Activated naive CD4-positive, alpha-beta T cell treated with anti-CD3 and anti-CD28 coated beads, Interleukin-2, amount 50 U/mL, for 24 hours (primary cell): Measurements from ENCODE around the gene PTPRK.

Experiments
- H3K27ac Mint-ChIP-seq: one replicate; pipeline ENCODE4 v1.8.0; 2021; ENCODE audit warnings: mild to moderate bottlenecking, mixed read lengths
- H3K27me3 Mint-ChIP-seq: one replicate; pipeline ENCODE4 v1.8.0; 2021; ENCODE audit warnings: mixed read lengths
- H3K36me3 Mint-ChIP-seq: one replicate; pipeline ENCODE4 v1.8.0; 2021; ENCODE audit warnings: mixed read lengths
- H3K4me1 Mint-ChIP-seq: one replicate; pipeline ENCODE4 v1.8.0; 2021; ENCODE audit warnings: mixed read lengths
- H3K4me3 Mint-ChIP-seq: one replicate; pipeline ENCODE4 v1.8.0; 2021; ENCODE audit warnings: mild to moderate bottlenecking, mixed read lengths
- H3K9me3 Mint-ChIP-seq: one replicate; pipeline ENCODE4 v1.8.0; 2021; ENCODE audit warnings: mixed read lengths

The PTPRK gene

DNA sequence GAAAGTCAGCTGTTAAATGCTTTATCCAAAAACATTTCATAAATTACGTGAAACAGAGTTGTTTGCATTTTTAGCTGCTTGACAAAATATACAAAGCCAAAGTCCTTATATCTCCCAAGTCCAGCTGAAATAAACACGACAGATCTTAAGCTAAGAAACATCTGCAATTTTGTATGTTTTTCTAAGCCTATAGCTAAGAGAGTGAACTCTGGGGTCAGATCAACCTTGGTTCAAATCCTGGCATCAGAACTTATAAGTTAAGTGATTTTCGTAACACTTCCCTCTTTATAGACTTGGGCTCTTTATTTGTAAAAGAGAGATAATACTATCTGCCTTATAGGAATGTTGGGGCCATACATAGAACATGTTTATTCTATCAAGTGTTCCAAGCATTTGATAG is 176.7 kb downstream of the PTPRK start:
- H3K27ac Mint-ChIP-seq = no peak overlapping the region
- H3K27me3 Mint-ChIP-seq = no peaks in the 10 kb centered on the region
- H3K36me3 Mint-ChIP-seq = no peaks in the 10 kb centered on the region
- H3K9me3 Mint-ChIP-seq = no peaks in the 10 kb centered on the region
- no peak overlapping the region for H3K4me3 Mint-ChIP-seq
- H3K4me1 Mint-ChIP-seq = no peaks in the 10 kb centered on the region

DNA sequence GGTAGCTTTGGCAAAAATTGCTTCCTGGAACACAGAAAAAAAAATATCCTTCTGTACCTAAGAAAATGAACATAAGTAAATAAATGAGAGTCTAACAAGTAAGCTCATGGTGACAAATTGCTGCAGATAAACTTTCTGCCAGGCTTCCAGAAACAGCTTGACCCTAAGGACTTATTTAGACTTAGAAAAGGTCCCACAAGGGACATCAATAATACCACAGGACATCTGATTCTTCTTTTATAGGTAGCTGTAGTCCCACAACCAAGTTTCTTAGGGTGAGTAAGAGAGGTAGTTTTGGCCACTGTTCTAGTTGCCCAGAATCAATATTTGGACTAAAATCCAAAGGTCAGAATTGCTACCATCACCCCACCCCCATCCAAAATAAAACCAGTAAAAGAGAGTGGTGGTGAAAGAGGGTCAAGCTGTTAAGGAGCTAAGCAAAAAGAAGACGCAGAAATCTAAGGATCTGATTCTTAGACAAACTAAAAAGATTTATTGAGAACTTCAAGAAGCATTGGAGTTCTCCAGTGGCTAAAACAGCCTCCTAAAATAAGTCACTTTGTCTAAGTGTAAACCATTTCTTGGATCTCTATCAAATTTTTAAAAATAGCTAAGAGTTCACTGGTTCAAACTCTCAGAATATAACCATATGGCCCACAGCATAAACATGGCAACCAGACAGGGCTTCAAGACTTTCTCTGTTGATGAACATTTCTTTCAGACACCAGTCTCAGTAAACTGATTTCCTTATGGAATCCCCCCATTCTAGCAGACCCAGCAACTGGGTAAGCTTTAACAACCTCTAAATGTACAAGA is 180.6 kb downstream of the PTPRK start:
- Mint-ChIP-seq H3K36me3 (no peaks in the 10 kb centered on the region), H3K27me3 (no peaks in the 10 kb centered on the region), H3K27ac (no peak overlapping the region), H3K9me3 (no peaks in the 10 kb centered on the region), H3K4me1 (no peaks in the 10 kb centered on the region), H3K4me3 (no peak overlapping the region)

DNA sequence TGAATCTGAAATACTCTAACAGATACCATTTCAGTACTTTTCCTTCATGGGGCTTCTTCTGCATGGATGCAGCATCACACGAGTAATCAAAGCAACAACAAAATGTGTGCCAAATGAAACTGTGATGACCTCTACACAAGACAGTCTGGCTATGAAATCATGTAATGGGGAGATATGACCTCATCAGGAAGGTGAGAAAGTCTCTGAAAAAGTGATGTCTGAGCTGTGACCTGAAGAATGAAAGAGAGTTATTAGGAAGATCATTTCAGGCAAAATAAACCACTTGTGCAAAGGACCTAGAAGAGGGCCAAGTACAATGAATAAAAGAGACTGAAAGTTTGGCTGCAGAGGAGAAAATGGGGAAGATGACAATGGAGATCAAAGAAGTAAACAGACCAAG is 182.8 kb downstream of the PTPRK start:
- no peaks in the 10 kb centered on the region for H3K4me1 Mint-ChIP-seq
- H3K9me3 Mint-ChIP-seq = no peaks in the 10 kb centered on the region
- no peaks in the 10 kb centered on the region for H3K27me3 Mint-ChIP-seq
- H3K4me3 Mint-ChIP-seq = no peak overlapping the region
- no peak overlapping the region for H3K27ac Mint-ChIP-seq
- H3K36me3 Mint-ChIP-seq = no peaks in the 10 kb centered on the region

DNA sequence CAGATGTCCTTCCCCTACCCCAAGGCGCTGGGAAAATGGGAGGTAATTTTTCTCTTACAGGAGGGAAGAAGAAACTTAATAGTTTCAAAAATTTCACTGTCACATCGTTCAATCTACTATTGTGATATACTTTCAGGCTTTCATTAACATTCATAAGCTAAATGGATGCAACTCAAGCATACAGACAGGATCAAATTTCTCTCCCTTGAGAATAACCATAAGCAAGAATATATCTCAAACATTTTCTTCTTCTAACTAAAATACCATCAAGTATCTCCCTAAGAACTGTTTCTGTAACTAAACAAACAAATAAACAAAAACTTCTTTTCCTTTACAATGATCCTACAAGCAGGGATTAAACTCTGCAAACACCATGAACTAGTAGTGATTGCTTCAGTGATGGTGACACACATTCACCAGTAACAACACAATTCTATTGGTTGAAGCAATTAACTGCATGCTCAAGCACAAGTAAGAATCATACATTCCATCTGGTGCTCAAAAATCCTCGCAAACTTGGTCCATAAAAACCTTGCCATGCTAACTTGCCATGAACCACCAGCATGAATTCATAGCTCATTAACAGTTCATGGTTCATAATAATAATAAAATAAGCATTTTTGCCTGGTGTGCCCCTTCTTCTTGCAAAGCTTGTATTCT is 183.8 kb downstream of the PTPRK start:
- Mint-ChIP-seq H3K4me1 (no peaks in the 10 kb centered on the region), H3K36me3 (no peaks in the 10 kb centered on the region), H3K27ac (no peak overlapping the region), H3K27me3 (no peaks in the 10 kb centered on the region), H3K9me3 (no peaks in the 10 kb centered on the region), H3K4me3 (no peak overlapping the region)

DNA sequence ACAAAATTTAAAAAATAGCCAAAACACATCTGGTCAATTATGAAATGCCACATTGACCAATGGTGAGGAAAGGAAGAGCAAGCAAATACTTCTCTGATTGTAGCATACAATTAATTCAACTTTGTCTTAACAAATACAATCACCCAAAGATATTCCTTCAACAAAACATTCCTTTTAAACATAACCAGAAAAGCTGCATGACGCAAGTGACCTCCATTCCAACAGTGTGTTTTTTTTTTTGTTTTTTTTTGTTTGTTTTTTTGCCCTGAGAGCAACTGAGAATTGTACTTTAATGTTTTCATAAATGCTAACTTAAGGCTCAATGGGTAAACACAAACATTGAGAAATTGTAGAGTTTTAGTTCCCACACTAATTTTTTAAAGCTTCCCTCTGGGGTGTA is 184.4 kb downstream of the PTPRK start:
- Mint-ChIP-seq H3K4me1 (no peaks in the 10 kb centered on the region), H3K27ac (no peak overlapping the region), H3K36me3 (no peaks in the 10 kb centered on the region), H3K27me3 (no peaks in the 10 kb centered on the region), H3K9me3 (no peaks in the 10 kb centered on the region), H3K4me3 (no peak overlapping the region)

DNA sequence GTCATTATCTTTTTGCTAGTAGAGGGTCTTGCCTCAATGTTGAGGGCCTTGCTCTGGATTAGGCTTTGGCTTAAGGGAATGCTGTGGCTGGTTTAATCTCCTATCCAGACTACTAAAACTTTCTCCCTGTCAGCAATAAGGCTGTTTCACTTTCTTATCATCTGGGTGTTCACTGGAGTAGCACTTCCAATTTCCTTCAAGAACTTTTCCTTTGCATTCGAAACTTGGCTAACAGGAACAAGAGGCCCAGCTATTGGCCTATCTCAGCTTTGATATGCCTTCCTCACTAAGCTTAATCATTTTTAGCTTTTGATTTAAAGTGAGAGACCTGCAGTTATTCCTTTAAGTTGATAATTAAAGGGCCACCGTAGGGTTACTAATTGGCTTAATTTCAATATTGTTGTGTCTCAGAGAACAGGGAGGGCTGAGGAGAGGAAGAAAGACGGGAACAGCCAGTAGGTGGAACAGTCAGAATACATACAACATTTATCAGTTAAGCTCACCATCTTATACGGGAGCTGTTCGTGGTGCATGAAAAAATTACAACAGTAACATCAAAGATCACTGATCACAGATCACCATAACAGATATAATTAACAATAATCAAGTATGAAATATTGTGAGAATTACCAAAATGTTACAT is 186.7 kb downstream of the PTPRK start:
- H3K4me1 Mint-ChIP-seq = no peaks in the 10 kb centered on the region
- H3K27me3 Mint-ChIP-seq = no peaks in the 10 kb centered on the region
- H3K27ac Mint-ChIP-seq = no peak overlapping the region
- no peaks in the 10 kb centered on the region for H3K36me3 Mint-ChIP-seq
- no peaks in the 10 kb centered on the region for H3K9me3 Mint-ChIP-seq
- H3K4me3 Mint-ChIP-seq = no peak overlapping the region

DNA sequence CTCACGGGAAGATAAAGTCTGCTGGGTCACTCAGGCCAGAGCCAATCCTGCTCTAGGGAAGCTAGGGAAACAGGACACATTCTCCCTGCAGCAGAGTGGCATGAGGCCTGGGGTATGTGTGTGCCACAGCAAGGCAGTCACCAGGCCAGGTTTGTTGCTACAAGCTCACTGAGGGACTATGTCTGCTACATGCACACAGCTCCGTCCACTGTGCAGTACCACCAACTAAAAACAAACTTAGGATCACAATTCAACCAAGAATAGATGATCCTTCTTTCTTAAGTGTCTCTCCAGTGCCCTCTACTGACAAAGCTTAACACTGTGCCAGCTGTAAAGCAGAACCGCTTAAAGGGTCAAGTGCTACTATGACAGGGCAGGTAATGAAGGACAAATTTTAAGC is 192.5 kb downstream of the PTPRK start:
- Mint-ChIP-seq H3K4me1 (no peaks in the 10 kb centered on the region), H3K36me3 (no peaks in the 10 kb centered on the region), H3K9me3 (no peaks in the 10 kb centered on the region), H3K27ac (no peak overlapping the region), H3K4me3 (no peak overlapping the region), H3K27me3 (no peaks in the 10 kb centered on the region)

DNA sequence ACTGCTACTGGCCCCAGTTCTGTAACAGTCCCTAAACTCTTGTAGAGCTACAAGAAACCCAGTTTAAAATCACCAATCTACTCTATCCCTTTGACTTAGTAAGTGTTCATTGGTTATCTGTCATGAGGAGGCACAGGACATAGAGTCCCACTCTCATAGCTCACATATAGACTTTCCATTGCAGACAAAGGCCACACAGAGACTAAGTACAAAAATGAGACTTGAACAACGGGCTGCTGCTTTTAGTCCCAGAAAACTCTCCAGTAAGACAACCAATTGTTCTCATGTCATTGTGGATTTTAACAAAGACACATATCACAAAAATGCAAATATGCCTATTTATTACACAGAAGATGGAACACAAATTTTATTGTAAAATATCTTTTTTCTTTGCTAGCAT is 197.4 kb downstream of the PTPRK start:
- no peaks in the 10 kb centered on the region for H3K36me3 Mint-ChIP-seq
- no peak overlapping the region for H3K4me3 Mint-ChIP-seq
- no peaks in the 10 kb centered on the region for H3K27me3 Mint-ChIP-seq
- H3K4me1 Mint-ChIP-seq = no peaks in the 10 kb centered on the region
- H3K9me3 Mint-ChIP-seq = no peaks in the 10 kb centered on the region
- H3K27ac Mint-ChIP-seq = no peak overlapping the region

DNA sequence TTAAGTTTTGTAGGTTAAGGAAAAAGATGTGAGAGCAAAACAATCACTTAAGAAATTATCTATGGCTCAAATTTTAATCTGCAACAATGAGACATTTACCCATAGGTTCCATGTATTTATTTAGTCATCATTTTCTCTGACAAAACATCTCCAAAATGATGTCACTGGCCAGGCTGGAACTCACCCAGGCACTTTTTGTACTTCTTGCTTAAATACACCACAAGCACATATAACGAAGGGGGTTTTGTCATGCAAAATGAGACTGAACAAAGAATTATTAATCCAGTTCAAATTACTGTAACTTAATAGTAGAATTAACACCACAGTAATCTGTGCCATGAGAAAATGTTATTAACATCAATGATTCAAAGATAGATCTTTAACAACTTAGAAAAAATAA is 200.5 kb downstream of the PTPRK start:
- H3K9me3 Mint-ChIP-seq = no peaks in the 10 kb centered on the region
- H3K4me1 Mint-ChIP-seq = no peaks in the 10 kb centered on the region
- no peak overlapping the region for H3K4me3 Mint-ChIP-seq
- no peaks in the 10 kb centered on the region for H3K27me3 Mint-ChIP-seq
- no peaks in the 10 kb centered on the region for H3K36me3 Mint-ChIP-seq
- no peak overlapping the region for H3K27ac Mint-ChIP-seq

DNA sequence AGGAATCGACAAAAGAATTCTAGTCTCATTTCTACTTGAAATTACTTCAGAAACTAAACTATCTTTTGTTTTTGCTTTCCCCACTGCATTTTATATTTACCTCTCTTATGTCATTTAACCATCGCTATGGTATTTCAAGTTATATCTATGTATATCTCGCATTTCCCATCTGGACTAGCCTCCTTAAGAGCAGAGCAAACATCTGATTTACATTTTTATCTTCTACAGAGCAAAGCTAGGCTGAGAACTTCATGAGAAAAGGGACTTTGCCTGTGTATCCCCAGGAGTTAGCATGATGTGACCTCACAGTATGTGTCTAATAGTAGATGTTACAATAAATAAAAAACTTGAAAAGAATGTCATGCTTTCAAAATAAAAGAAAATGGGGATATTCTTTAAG is 201.2 kb downstream of the PTPRK start:
- Mint-ChIP-seq H3K27ac (no peak overlapping the region), H3K9me3 (no peaks in the 10 kb centered on the region), H3K4me1 (no peaks in the 10 kb centered on the region), H3K4me3 (no peak overlapping the region), H3K36me3 (no peaks in the 10 kb centered on the region), H3K27me3 (no peaks in the 10 kb centered on the region)

DNA sequence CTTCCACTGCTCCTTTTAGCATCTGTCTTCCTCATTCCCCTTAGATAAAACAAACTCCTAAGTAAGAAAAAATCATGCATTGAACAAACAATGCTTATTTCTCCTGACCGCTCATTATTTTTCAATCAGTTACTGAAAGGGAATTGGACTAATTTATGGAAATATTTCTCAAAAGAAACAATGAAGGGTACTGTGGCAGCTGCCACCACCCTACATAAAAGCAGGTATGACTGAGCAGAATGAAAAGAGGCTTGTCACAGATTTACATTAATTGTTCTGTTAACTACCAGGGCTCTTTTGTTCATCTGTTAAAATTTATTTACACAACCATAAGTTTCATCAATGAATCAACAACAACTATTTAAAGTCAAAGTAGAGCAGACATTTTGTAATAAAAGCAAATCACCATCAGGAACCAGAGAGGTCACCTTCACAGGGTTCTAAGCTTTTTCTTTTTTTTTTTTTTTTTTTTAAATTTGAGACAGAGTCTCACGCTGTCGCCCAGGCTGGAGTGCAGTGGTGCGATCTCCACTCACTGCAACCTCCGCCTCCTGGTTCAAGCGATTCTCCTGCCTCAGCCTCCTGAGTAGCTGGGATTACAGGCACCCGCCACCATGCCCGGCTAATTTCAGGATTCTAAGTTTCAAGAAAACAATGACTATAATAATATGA is 204.0 kb downstream of the PTPRK start:
- no peaks in the 10 kb centered on the region for H3K9me3 Mint-ChIP-seq
- H3K27ac Mint-ChIP-seq = no peak overlapping the region
- no peaks in the 10 kb centered on the region for H3K27me3 Mint-ChIP-seq
- no peaks in the 10 kb centered on the region for H3K36me3 Mint-ChIP-seq
- H3K4me3 Mint-ChIP-seq = no peak overlapping the region
- H3K4me1 Mint-ChIP-seq = peaks cover 4% of the 10 kb centered on the region

DNA sequence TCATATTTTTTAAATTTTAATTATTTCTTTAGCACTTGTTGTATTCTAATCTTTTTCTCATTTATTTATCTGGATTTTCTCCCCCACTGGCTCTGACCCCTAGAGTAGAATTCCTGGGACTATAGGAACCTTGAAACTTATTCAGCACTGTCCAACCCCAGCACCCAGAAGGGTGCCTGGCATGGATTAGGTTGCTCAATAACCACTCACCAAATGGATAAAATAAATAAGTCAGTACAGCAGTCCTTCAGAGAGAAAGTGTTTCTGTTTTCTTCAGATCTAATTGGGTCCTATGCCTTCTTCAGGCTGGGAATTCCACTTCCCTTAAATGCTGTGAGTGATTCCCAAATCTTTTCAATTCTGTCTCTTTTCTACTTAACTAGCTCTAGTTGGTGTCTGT is 206.2 kb downstream of the PTPRK start:
- peaks cover 4% of the 10 kb centered on the region for H3K4me1 Mint-ChIP-seq
- no peaks in the 10 kb centered on the region for H3K9me3 Mint-ChIP-seq
- H3K27ac Mint-ChIP-seq = no peak overlapping the region
- H3K4me3 Mint-ChIP-seq = no peak overlapping the region
- H3K27me3 Mint-ChIP-seq = no peaks in the 10 kb centered on the region
- H3K36me3 Mint-ChIP-seq = no peaks in the 10 kb centered on the region

DNA sequence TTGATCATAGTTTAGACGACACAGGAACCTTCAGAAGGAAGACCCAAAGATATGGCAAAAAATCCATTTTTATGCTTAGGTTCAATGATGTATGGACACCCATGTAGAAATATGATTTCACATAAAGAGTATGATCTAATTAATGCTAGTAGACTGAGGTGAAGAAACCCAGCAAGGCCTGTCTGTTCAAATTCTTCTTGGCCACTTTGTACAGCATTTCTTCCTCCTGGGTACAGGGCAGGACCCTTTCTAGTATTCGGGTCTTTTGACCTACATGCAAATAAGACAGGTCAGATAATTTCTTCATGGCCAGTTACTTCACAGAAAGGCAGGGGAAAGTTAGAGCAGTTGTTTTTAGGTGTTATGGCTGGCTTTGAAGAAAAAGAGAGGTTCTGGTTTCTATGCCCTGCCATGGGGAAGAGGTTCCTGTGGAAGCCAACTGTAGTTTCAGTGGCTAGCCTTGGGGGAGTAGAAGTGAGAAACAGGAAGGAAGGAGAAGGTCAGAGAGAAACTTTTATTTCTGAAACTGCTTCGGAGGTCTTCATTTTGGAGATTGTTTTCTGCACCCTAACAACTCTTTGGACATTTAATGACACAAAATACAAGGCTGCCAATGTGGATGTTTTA is 208.3 kb downstream of the PTPRK start:
- H3K4me3 Mint-ChIP-seq = no peak overlapping the region
- H3K27me3 Mint-ChIP-seq = no peaks in the 10 kb centered on the region
- H3K4me1 Mint-ChIP-seq = peaks cover 4% of the 10 kb centered on the region
- H3K9me3 Mint-ChIP-seq = no peaks in the 10 kb centered on the region
- H3K27ac Mint-ChIP-seq = no peak overlapping the region
- no peaks in the 10 kb centered on the region for H3K36me3 Mint-ChIP-seq

DNA sequence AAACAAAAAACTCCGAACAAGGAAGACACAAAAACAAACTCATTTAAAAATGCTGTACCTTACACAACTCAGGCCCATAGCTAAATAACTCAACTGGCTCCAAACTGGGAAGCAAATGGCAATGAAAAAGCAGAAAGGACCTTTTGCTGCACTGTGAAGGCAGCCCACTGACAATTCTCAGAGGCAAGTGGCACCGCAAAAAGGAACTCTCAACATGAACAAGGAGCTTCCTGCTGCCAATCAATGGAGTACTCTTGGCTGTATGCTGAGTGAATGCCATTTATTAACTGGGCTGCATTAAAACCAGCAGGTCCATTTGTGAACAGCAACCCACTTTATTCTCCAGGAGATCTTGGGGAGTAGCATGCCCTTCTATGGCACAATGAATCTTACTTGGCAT is 209.9 kb downstream of the PTPRK start:
- Mint-ChIP-seq H3K9me3 (no peaks in the 10 kb centered on the region), H3K36me3 (peaks cover 2% of the 10 kb centered on the region), H3K4me3 (no peak overlapping the region), H3K27me3 (no peaks in the 10 kb centered on the region), H3K4me1 (peaks cover 4% of the 10 kb centered on the region), H3K27ac (no peak overlapping the region)

DNA sequence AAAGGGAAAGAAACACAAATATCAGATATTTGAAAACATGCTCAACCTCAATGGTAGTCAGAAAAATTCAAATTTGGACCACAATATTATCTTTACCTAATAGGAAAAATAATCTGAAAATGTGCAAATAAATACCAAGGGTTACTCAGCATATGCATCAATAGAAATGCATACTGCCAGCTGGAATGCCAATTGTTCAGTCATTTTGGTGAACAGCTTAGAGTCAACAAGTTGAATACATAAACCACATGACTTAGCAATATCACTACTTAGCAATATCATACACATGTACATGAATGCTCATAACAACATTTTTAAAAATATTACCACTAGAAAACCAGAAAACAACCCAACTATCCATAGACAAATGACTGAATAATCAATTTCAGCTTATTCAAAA is 212.7 kb downstream of the PTPRK start:
- no peaks in the 10 kb centered on the region for H3K27me3 Mint-ChIP-seq
- no peak overlapping the region for H3K4me3 Mint-ChIP-seq
- peaks cover 4% of the 10 kb centered on the region for H3K4me1 Mint-ChIP-seq
- H3K9me3 Mint-ChIP-seq = no peaks in the 10 kb centered on the region
- peaks cover 2% of the 10 kb centered on the region for H3K36me3 Mint-ChIP-seq
- H3K27ac Mint-ChIP-seq = no peak overlapping the region
